ENCODE results near the gene PLD5.
"Not testable (repeated sequence)": the region's sequence is repeated elsewhere in the genome, so short reads cannot be mapped to it uniquely, and the experiment has no call there.

The PLD5 gene

DNA sequence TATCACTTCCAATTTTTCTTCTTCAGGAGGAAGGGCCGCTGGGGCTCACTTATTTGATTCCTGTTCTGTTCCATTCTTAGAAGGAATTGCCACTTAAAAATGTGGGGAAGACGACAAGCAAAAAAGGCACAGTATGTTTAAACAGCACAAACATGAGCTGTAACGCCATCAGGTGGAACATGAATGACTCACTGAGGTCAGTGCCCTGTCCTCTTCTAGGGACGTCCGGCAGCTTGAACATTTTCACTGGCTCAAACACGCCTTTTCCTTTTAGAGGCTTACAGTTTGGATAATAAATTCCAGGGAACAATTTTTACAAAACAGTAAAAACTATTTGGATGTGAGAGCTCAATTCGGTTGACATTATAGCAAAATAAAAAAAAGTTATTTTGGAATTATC, 260.1 kb downstream of the PLD5 start:
- not testable (repeated sequence) for DNase-seq

DNA sequence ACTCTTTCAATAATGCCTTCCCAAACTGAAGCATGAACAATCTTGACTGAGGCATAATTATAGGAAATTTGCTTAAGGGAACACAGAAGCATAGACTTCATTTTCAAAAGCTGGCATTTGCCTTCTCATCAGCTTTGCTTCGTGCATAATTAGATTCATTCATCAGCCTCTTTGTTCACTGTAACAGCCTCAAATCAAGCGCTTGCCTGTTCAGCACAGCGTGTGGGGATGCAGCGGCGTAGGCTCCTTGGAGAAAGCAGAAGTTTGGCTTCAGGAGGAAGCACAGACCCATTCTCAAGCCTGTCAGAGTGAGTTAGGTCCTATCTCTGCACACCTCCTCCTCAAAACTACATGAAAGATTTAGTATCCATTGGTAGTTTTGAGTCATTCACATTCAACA, 279.2 kb downstream of the PLD5 start:
- DNase-seq = no peak

DNA sequence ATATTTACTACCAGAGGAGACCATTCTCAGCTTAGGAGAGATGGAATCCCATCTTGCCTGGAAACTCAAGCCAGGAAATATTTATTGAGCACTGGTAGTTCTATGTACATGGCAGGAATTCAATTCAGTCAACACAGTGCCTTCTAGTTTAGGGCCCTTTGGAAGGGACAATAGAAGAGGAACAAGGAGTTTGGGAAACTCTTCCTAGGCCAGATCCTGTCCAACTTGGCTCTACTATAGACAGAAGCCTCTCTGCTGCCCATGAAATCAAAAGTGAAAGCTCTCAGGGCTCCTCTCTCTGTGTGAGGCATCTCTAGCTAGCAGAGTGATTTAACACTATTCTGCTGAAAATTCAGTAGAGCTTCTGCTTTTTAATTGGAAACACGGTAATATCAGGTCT, 281.0 kb downstream of the PLD5 start:
- no peak for DNase-seq

DNA sequence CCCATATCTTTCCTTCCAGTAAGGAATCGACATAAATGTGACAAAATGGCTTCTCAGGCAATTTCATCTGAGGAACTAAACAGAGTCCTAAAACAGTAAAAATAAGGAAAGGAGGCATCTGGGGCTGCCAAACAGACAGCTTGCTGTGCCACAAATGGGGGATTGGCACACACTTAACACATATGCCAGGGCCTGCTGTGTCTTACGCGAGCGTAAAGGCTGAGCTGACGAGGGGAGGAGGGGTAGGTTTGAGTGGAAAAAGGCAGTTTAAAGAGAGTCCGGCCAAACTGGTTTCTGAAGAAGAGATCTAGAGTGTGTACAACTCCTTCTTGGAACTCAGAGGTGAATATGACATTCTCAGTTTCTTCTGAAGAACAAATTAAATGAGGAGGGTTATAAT, 281.5 kb downstream of the PLD5 start:
- DNase-seq = no peak

DNA sequence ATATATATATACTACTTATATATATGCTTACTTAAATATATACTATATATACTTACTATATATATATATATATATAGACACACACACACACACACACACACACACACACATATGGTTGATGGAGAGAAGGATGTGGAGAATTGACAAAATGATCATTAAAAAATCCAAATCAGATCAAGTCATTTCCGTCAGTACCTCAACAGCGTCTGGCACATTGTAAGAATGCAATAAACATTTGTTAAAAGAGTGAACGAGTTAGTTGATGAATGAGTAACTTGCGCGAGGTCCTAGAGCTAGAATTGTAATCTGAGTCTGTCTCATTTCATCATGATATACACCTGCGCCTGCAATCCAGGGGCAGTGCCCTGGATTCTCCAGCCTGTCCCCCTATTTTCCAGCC, 282.6 kb downstream of the PLD5 start:
- DNase-seq = no peak

DNA sequence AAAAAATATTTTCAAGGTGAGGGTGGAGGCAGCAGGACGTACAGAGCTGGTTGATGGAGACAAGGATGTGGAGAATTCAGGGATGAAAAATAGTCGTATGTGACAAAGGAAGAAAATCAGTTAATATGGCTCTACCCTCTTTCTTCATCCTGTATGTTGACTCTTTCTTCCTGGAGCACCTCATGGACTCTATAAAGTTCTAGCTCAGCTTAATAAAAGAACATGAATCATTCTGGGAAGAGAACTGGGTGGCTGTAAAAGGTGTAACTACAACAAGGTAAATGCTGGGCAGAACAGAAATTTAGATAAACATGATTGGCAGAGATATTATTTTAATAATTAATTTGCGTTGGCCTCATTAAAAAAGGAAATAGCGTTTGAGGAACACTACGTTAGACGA, 283.8 kb downstream of the PLD5 start:
- no peak for DNase-seq

DNA sequence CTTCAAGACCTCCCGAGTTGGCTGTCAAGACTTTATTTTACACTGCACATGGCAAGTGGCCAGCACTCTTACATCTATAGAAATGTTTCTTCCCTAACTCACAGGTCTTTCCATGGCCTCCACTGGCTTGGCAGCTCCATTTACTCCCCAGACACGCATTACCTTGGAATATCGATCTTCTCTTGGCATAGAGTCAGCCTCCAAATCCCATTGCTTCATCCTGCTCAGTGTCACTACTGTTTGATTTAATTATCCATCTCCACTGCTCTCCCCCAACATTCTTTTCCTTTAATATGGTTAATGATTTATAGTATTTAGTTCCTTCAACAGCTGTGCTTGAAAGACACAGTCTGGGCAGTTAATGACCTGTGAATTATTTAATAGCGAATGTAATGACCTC, 284.4 kb downstream of the PLD5 start:
- DNase-seq = no peak

DNA sequence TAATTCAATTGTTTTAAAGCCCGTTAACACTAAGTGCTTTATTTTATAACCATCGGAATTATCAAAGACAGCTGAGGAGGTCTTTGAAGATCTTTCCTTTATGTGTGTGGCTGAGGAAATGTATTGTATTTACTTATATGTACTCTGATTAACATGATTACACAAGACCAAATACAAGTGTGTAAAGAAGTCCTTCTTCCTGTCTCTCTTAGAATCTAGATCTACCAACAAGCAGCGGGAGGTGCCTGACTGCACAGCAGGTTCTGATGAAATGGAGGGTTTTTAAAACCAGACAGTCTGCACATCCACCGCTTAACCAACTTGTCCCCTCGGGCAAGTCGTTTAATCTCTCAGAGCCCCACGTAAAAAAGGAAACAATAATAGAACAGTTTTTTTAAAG, 285.1 kb downstream of the PLD5 start:
- no peak for DNase-seq

DNA sequence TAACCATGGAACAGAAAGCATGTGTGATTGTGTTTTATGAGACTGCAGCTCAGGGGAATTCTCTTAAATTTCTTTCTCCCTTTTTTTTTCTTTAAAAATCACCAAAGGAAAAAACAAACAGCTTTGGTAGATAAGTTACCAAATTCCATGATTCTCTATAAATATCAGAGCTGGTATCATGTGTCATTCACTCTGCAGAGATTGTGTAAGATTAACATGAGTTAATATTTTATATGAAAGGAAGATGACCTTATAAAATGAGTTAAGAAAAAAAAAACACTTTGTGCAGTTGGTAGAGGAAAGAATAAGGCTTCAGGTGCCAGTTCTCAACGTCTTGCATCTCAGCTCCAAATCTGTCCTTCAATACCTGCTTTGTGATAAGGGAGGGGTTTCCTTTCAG, 287.4 kb downstream of the PLD5 start:
- DNase-seq = no peak

DNA sequence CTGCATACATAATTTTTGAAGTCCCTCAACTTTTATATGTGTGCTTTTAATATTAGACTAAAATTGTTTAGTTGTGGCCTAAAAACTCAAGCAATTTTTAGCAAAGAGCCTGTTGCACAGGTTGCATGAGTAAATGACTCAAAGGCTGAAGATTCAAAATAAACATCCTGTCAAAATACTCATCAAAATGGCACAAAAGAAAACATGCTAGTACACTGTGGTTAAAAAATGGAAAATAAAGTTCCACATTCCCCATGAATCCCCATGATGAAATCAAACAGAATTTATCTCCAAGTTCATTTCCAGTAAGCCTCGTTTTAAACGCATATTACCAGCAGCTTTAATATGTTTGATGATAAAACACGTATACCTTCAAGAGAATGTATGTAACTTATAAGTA, 295.5 kb downstream of the PLD5 start:
- no peak for DNase-seq

DNA sequence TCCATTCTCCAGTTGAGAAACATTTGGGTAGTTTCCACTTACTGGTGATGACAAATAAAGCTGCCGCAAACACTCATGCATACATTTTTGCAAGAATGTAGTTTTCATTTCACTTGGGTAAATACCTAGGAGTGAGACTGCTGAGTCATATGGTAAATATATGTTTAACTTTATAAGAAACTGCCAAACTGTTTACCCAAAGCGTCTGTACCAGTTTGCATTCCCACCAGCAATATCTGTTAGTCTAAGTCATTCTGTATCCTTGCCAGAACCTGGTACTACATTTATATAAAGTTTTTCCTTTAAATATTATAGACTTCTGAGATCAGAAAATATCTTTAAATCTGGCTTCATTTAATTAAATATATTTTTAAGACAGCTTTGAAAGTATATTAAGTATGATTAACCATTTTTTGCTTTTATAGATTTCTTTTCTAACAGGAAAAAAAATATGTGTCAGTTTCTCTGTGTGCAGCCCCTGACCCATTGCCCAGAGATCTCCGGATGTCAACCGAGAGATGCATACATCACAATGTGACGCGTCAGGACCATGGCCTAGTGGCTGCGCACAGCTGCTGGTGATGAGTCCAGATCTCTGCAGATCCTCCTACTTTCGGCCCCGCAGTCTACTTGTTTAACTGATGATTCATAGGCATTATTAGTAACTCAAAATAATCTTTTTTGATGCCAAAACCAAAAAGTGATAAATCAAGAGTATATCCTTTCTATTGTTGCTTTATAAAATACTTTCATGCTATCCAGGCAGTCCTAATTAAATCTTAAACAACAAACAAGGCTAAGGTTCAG, 298.5 kb downstream of the PLD5 start:
- no peak for DNase-seq

DNA sequence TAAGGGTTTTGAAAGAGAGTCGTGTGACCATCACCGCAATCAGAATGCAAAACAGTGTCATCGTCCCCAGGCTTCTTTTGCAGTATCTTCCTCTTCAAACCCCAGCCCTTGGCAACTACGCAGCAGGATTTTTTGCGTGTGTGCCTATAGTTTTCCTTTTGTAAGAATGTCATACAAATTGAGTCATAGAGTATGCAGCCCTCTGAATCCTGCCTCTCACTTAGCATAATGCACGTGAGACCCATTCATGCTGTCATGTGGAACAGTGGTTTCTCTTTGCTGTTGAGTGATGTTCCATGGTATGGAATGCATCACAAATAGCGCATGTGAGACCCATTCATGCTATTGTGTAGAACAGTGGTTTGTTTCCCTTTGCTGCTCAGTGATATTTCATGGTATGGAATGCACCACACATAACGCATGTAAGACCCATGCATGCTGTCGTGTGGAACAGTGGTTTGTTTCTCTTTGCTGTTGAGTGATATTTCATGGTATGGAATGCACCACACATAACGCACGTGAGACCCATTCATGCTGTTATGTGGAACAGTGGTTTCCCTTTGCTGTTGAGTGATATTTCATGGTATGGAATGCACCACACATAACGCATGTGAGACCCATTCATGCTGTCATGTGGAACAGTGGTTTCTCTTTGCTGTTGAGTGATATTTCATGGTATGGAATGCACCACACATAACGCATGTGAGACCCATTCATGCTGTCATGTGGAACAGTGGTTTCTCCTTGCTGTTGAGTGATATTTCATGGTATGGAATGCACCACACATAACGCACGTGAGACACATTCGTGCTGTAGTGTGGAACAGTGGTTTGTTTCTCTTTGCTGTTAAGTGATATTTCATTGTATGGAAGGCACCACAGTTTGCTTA, 299.4 kb downstream of the PLD5 start:
- not testable (repeated sequence) for DNase-seq

DNA sequence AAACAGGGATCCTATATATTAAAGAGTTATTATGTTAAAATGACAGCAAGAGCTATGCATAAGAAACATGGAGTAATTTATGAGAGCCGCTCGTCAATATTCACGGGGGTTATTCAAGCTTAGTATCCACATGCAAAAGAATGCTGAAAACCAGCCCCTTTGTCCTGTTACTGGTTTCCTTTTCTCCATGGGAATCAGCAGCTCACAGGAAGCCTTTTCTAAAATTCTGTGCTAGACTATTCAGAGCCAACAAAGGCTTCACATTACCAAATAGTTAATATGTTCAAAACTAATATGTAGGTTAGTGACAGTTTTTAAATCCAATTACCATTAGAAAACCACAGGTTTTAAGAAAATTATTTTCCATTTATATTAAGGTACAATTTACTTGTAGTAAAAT, 300.0 kb downstream of the PLD5 start:
- DNase-seq = no peak

DNA sequence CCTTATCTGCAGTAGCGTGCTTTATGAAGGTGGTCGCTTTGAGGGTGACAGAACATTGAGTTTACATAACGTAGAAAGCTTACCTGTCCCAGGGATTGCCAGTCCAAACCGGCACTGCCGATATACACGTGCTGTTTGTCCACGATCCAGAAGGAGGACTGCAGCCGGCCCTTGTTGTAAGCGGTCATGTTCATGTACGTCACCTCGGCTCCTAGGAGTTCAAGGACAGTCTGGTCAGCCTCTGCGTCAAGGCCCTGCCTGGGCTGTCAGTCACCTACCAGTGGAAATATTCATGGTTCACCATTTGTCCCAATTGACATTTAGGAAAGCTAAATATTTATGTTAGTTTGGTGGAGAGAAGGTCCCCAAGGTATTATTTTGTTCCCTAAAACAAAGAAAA, 304.6 kb downstream of the PLD5 start:
- DNase-seq = no peak

DNA sequence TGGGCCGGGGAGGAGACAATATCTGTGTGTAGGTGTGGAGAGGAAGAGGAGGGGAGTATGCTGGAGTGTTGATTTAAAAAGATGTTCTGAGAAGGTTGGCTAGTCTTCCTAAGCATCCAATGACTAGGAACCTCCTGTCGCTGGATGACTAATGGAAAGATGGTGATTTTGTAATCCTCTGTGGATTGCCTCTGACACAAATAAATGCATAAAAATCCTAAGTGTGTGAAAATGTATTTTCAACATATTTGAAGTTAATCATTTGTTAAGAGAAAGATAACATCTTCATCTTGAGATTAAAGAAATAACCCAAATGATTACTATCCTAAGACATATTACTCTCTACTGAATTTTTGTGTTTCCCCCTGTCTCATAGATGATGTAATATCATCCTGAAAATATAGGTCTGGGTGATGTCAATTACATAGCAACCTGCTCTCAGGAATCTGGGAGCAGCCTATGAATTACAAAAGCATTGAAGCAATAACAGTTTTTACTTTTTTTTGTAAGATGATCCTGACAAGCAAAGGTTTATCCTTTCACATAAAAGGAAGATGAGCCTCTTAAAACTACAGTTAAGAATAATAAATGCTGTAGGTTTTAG, 305.1 kb downstream of the PLD5 start:
- DNase-seq = no peak

DNA sequence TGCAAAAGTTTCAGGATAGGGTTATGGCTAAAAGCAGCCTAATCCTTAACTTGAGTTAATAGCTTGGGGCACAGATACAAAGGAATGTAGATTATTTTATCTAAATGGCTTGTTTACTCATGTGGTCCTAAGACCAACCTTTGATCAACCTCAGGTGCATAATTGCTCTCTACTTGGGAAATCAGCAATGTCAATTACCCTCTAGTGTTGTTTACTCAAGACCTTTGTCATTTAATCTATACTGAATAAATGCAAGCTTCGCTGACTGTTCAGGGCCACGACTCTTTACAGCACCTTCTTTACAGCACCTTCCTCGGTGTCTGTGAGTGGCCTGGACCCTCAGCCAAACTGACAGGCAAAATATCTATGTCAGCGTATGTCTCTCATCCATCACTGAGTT, 308.1 kb downstream of the PLD5 start:
- no peak for DNase-seq

DNA sequence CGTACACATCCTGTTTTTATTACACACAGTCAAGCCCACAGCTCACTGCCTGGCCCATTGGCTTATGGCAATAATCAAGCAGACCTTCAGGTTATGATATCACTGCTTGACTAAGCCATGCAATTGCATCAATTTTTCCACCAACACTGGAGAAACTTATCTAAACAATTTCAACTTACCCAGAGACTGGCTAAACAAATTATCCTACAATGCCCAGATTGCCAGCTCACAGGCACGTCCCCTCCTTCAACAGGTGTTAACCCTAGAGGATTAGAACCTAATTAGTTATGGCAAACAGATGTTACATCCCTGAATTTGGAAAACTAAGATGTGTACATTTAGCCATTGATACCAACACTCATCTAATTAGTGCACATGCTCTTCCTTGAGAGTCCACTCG, 310.0 kb downstream of the PLD5 start:
- not testable (repeated sequence) for DNase-seq

DNA sequence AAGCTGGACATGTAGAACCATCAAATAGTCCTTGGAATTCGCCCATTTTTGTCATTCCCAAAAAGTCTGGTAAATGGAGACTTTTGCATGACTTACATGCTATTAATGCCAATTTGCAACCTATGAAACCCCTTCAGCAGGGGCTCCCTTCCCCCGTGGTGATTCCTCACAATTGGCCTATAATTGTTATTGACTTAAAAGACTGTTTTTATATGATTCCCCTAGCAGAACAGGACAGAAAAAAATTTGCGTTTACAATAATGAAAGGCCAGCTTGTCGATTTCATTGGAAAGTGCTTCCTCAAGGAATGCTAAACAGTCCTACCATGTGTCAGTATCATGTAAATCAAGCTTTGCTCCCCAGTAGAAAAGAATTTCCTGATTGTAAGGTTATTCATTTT, 311.5 kb downstream of the PLD5 start:
- not testable (repeated sequence) for DNase-seq

DNA sequence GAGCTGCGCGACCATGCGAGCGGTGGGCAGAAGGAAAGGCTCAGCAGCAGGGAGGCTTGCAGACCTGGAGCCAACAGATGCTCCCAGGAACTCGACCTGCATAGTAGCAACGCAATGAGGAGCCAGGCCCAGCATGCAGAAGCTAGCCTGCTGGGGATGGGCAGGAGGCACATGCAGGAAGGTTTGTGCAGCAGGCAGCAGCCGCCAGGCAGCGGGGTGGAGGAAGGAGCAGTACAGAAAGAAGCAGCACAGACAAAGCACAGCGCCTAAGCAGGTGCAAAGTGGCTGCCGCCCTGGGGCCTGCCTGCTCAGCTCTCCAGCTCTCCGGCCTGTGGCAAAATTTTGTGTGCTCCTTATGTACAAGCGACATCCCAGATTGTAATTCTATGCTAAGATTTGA, 312.1 kb downstream of the PLD5 start:
- DNase-seq = no peak

DNA sequence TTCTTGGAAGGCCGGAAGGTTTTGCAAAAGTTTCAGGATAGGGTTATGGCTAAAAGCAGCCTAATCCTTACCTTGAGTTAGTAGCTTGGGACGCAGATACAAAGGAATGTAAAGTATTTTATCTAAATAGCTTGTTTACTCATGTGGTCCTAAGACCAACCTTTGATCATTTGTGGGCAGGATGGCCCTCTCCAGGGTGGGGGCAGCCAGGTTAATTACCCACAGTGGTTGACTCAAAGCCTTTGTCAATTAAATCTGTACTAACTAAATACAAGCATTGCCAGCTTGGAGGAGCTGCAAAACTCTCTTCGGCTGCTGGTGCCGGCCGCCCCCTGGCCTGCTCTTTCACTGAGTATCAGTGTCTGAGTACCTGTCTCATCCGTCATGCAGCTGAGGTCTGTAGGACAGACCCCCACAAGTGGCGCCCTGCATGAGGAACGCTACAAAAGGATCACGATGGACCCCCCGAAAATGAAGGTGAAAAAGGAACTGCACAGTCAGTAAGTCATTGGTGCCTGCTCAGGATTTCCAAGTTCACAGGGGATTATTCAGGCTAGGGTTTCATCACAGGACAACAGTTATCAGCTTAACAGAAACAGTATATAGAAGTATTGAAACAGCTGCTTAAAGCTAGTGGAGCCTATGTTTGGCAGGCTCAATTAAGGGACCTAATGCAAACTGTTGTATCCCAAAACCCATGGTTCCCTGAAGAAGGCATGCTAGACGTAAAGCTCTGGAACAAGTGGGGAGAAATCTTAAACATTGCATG, 313.1 kb downstream of the PLD5 start:
- DNase-seq = no peak

DNA sequence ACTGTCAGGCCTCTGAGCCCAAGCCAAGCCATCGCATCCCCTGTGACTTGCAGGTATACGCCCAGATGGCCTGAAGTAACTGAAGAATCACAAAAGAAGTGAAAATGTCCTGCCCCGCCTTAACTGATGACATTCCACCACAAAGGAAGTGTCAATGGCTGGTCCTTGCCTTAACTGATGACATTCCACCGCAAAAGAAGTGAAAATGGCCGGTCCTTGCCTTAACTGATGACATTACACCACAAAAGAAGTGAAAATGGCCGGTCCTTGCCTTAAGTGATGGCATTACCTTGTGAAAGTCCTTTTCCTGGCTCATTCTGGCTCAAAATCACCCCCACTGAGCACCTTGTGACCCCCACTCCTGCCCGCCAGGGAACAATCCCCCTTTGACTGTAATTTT, 314.2 kb downstream of the PLD5 start:
- not testable (repeated sequence) for DNase-seq

DNA sequence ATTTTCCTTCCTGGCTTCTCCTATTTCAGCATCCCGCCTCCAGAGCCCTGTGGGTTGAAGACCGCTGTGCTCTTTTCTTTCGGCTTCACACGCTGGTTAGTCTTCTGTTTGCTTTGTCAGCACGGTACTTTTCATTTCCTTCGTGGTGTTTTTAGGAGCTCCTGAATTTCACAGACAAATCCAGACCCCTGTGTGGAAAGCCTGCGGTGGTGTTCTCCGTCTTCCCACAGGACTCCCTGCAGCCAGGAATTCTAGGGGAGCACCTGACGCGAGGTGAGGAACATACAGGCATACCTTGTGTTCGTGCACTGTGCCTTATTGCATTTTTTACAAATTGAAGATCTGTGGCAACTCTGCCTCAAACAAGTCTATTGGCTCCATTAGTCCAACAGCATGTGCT, 315.4 kb downstream of the PLD5 start:
- no peak for DNase-seq

DNA sequence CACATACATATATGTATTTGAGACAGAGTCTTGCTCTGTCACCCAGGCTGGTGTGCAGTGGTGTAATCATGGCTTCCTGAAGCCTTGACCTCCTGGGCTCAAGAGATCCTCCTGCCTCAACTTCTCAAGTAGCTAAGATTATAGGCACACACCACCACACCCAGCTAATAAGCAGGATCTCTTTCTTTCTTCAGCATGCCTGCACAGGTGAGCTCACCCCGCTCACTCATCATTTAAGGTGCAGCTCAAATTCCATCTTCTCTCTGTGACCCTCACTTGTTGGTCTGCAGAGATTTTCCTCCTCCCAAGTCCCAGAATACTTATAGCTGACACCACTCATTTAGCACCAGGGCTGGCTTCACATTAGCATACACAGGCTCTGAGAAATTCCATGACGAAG, 316.5 kb downstream of the PLD5 start:
- DNase-seq = no peak

All from stimulated activated CD4-positive, alpha-beta T cell treated with anti-CD3 and anti-CD28 coated beads, Interleukin-4, amount 100 ng/mL, for 1 hour (primary cell).